GM19397 (cell line): Measurements from ENCODE around the gene GGT1.
"Not testable (repeated sequence)": the region's sequence is repeated elsewhere in the genome, so short reads cannot be mapped to it uniquely, and the experiment has no call there.

Experiments used
- ATAC-seq: cut with Tn5 transposase; IDR thresholded peaks from one replicate; pipeline ENCODE4 v1.9.1; 2021; ENCODE audit warnings: mild to moderate bottlenecking, moderate library complexity; ENCODE audit not compliant: unreplicated experiment

The GGT1 gene

GRCh38 chr22:24595863-24596262 lies 7.1 kb upstream of the GGT1 start:
- ATAC-seq, result no peak

DNA sequence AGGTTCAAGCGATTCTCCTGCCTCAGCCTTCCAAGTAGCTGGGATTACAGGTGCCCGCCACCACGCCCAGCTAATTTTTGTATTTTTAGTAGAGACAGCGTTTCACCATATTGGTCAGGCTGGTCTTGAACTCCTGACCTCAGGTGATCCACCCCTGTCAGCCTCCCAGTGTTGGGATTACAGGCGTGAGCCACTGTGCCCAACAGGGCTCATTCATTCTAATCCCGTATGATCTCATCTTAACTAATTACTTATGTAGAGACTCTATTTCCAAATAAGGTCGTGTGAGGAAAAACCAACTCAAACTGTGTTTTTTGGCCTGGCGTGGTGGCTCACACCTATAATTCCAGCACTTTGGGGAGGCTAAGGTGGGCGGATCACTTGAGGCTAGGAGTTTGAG lies 5.9 kb upstream of the GGT1 start:
- not testable (repeated sequence) for ATAC-seq

DNA sequence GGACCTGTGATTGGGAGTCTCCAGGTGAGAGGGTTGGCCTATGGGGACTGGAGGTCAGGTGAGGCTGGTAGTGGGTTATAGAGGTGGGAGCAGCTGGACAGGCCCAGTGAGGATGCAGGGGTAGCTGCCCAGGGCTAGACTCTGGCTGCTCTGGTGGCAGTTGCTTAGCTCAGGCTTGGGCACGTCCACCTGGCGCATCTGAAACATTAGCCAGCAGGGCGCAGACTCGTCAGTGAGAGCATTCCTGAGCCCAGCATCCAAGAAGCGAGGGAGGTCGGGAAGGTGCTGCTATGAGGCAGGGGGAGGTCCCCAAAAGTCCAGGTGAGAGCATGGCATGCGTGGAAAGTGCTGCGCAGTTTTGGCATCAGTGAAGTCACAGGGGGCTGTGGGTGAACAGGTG lies 3.5 kb upstream of the GGT1 start:
- no peak for ATAC-seq

GRCh38 chr22:24599958-24600715 lies 2.9 kb upstream of the GGT1 start:
- not testable (repeated sequence) for ATAC-seq

GRCh38 chr22:24601217-24602104 lies 1.5 kb upstream of the GGT1 start:
- no peak for ATAC-seq

DNA sequence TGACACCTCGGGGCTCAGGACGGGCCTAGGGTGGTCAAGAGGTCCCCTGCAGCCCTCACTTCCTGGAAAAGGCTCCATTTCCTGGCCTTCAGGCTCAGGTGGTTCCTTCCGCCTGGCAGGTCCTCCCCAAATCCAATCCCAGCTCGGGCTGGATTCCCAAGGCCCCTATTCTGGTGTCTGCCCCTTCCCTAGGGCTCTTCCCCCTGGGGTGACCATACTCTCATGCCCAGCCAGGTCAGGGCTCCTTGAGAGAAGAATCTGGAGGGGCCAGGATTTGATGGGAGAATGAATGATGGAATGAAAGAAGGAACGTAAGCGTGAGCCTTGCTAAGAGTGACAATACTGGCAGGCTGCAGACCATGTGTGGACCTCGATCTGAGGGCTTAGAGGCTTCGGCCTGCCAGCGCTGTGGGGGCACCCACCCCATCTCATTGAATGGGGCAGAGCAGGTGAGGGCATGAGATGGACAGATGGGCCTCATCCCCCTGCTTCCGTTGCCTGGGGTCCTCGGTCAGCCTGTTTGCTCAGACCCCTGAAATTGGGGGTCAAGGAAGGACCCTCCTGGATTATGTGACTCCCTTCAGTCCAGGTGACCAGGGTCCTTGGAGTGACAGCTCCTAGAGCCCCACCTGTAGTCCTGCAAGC lies 766 bp upstream of the GGT1 start:
- not testable (repeated sequence) for ATAC-seq

- ATAC-seq, result not testable (repeated sequence)
These were observed 1.0 kb downstream of the GGT1 start for GRCh38 chr22:24603770-24604629.

GRCh38 chr22:24606340-24606739 lies 3.3 kb downstream of the GGT1 start:
- ATAC-seq, result not testable (repeated sequence)

- not testable (repeated sequence) for ATAC-seq
These were observed 4.5 kb downstream of the GGT1 start for GRCh38 chr22:24607429-24607983.

DNA sequence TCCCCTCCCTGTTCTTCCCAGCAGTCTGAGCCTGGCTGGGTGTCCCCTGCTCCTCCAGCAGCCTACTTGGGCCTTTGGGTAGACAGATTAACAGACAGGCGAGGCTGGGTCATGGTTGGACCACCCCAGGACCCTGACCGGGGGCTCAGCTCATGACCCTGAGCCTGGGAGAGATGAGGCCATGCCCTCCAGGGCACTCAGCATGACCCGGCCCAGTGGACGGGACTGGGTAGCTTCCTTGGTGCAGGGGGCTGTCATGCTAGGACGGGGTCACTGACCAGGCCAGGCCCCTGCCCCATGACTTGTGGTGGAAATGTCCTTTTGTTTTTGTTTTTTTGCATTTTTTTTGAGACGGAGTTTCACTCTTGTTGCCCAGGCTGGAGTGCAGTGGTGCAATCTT lies 5.3 kb downstream of the GGT1 start:
- ATAC-seq, result not testable (repeated sequence)

GRCh38 chr22:24609888-24610287 lies 6.9 kb downstream of the GGT1 start:
- ATAC-seq, result not testable (repeated sequence)

- not testable (repeated sequence) for ATAC-seq
These were observed 11.8 kb downstream of the GGT1 start for GRCh38 chr22:24614794-24615193.

DNA sequence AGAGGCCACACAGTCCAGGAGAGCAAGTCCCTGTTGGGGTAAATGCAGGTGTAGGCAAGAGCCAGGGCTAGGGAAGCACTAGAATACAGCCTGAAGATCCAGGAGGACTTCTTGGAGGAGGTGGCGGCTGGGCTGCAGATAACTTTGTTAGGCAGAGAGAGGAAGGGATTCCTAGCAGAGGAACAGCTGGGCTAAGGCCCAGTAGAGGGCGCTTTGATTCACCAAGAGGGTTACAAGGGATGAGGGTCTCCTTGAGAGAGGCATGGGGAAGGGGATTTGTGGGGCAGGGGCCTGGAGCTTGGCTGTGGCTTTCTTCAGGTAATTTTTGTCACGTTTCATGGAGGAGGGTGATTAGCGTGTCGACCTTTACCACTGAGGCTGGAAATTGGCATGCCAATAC lies 18.3 kb downstream of the GGT1 start:
- ATAC-seq, result not testable (repeated sequence)

DNA sequence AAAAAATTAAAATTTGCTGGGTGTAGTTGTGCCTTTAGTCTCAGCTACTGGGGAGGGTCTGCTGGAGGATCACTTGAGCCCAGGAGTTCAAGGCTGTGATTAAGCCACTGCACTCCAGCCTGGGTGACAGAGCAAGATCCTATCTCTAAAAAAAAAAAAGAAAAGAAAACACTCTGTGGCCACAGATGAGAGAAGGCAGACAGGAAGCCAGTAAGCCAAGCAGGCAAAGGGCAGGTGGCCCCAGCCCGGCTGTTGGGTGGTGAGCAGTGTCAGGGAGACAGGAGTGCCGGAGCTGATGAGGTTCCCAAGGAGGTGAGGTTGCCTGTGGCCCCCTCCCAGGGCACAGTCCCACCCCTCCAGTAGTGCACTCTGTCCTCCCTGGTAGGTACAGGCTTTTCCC lies 19.6 kb downstream of the GGT1 start:
- not testable (repeated sequence) for ATAC-seq

DNA sequence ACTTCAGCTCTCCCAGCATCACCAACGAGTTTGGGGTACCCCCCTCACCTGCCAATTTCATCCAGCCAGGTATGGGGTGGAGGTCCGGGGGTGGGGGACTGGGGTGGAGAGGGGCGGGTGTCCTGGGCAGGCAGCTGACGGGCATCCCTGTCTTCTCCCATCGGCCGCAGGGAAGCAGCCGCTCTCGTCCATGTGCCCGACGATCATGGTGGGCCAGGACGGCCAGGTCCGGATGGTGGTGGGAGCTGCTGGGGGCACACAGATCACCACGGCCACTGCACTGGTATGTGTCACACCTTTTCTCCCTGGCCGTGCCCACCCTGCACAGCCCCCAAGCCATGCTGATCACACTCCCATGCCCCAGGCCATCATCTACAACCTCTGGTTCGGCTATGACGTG lies 24.9 kb downstream of the GGT1 start:
- not testable (repeated sequence) for ATAC-seq

- ATAC-seq, result not testable (repeated sequence)
These were observed 26.1 kb downstream of the GGT1 start for GRCh38 chr22:24629069-24629468.

- not testable (repeated sequence) for ATAC-seq
These were observed 27.9 kb downstream of the GGT1 start for GRCh38 chr22:24630812-24631427.

DNA sequence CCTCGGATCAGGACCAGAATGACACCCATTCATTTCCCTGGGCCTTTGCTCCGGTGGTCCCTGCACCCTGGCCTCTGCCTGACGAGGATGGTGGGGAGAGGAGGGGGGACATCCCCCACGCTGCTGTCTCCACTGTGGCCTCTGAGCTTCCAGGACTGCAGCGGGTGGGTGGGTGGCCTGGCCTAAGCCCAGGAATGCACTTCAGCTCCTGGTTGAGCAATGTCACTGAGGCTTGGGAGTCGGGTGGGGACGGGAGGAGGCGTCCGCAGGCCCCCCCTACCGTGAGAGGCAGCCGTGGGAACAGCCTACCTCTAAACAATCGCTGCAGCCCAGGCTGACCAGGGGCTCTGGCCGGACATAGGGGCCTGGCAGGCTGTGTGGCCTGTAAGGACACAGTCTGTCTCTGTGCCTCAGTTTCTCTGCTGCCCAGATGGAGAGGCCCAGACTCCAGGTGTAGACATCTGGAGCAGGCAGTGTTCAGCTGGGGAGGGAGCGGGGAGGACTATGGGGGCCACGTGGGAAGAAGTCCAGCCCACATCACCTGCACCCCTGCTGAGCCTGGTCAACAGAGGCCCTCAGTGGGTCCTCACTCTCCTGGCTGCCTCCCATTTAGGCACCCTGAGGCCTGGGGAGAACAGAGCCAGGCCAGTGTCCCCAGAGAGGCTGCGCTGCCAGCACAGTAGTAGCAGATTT lies 28.6 kb downstream of the GGT1 start:
- ATAC-seq, result not testable (repeated sequence)

DNA sequence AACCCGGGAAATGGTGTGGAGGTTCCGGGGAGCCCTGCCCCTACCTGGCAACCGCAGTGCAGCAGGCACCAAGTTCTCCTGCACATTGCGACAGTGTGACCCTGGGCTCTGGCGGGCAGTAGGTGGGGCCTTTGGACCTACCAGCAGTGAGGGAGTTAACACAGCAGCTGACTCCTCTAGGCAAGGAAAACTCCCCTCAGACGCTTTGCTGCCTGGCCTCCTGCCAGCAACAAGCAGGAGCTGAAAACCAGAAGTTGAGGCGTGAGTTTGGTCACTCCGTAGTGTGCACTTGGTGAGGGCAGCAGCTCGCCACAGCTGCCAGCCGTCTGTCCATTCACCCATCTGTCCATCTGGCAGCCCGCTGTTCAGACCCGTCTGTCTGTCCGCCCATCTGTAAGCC lies 29.6 kb downstream of the GGT1 start:
- ATAC-seq, result not testable (repeated sequence)
